COLO829 (cell line): Measurements from ENCODE around the gene CTPS1.

ENCODE experiments used
- DNase-seq: peaks from one replicate; pipeline ENCODE4 v3.0.0; 2012; ENCODE audit warnings: low spot score

CTPS1 gene

DNA sequence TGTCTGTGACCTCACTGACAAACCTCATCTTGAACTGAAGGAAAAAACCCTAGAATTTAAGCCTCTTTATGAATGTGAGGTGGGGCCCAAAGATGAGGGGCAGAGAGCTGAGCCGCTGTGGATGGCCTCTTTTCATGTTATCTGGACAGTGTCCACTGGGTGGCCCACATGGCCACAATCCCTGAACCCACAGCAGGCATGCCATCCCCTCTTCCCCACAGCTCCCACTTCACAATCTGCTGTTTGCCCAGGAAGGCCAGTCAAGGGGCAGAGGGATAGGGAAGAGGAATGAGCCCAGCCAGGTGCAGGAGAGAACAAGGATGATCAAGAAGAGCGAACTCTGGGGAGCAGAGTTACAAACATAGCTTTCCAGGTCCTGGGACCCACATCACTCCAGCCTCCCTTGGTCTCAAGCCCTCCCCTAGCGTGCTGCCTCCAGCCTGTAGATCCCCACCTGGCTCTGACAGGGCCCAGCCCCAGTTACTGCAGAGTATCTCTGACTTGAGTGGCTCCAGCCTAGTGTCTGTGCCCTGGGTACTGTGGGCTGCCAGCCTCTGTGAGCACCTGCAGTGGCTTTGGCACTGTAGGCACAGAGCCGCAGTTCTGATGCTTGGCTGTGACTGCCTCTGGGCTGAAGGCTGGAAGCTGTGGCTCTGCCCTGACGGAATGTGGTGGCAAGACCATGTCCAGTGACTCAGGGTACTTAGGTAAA lies 43.9 kb downstream of the CTPS1 start:
- no peak for DNase-seq

DNA sequence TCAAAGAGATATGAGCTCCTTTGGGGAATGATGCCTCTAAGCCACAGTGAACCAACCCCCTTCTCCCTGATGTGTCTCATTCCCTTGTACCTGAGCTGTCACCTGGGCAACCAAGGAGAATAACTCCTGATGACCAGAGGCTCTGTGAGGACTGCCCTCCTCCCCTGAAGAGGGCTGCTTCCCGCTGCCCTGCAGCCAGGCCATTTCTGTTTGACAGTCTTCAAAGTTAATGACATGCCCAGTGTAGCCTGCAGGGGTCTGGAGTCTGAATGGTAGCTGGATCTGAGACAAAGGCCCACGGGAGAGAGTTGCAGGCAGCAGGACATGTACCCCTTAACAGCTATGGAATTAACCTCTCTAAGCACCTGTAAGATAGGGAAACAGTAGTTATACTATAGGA lies 45.5 kb downstream of the CTPS1 start:
- no peak for DNase-seq

DNA sequence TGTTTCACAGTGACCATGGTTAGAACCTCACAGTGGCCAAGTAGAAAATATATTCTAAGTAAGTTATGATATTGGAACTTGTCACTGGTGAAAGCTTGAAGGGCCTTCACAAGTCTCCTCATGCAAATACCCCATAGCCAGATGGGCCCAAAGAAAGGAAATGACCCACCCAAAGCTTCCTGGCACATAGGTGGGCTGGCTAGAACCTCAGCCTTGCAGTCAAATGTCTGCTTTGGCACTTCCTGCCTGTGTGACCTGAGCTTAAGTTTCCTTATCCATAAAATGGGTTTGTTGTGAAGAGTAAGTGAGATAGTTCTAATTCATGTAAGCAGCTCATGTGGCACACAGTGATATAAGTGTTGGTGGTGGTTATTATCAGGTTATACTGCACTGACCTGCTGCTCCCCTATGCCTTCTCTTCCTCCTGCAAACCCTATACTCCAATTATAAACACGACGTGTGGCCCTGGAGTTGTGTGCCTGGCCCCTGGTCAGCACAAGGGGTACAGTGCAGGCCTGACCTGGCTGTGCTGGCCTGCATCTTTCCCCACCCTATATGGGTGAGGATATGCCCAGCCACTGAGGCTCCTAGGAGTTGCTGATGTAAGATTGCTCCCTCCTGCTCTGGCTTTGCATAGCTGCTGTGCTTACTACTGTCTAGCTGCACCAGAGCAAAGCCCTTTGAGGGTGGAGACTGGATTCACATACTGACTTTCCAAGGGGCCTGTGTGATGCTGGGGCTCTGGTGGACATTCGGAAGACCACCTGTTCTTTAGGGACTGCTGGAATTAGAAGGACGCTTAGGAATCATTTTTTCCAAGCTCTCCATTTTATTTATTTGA lies 46.7 kb downstream of the CTPS1 start:
- no peak for DNase-seq

DNA sequence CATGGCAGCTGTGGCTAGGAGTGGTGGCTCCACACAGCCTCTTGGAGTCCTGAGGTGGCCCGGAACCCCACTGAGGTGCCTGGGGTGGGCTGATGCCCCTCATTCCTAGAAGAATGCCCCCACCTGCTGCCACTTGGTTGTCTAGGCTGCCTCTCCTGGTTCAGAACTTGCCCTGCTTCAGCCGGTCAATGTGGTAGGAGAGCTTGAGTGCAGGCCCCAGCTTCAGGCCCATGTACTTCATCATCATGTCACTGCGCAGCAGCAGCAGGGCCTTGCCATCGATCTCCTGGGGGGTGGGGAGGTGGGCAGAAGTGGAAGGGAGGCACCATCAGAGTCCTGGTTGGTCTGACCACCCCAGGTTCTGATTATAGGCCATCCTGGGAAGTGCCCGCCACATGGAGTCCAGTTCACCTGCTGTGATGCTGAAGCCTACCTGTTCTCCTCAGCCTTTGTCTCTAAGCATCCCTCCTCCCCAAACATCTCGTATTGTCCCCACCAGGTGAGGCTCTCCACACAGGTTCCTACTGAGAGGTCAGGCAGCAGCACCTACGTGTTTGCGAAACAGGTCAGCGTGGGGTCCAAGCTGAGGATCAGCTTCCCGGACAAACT lies 48.6 kb downstream of the CTPS1 start:
- DNase-seq, result no peak

DNA sequence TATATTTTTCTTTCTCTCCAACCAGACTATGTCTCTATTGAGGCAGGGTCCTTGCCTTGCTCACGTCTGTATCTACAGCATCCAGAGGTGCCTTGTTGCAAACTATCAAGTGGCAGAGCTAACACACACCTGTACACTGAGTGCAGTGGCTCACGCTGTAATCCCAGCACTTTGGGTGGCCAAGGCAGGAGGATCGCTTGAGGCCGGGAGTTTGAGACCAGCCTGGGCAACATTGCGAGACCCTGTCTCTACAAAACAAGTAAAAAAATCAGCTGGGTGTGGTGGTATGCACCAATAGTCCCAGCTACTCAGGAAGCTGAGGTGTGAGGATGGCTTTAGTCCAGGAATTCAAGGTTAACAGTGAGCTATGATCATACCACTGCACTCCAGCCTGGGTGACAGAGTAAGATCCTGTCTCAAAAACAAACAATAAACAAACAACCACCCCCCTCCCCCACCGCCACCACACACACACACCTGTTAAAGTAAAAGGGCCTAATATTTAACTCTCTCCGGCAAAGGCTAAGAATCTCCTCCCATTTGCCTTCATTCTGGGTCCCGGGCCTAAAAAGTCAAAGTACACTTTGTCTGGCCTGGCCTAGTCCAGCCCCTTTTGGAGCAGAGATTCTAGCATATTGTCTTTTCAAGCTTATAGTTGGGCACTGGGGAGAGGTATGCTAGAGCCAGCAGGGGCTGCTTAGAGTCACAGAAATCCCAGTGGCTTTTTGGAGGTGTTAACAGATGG lies 51.5 kb downstream of the CTPS1 start:
- DNase-seq, result no peak

DNA sequence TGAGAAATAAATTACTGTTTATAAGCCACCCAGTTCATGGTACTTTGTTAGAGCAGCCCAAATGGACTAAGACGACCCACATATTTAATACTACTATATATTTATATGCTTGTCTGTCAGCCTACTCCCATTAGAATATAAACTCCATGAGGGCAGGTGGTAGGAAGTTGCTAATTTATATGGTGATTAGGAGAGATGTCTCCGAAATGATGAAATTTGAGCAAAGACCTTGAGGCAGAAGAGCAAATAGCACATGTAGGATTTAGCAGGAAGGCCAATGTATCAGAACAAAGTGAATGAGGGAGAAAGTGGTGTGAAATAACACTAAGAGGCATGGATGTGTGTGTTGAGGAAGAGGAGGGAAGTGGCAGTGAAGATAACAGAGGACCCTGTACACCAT lies 52.7 kb downstream of the CTPS1 start:
- no peak for DNase-seq

DNA sequence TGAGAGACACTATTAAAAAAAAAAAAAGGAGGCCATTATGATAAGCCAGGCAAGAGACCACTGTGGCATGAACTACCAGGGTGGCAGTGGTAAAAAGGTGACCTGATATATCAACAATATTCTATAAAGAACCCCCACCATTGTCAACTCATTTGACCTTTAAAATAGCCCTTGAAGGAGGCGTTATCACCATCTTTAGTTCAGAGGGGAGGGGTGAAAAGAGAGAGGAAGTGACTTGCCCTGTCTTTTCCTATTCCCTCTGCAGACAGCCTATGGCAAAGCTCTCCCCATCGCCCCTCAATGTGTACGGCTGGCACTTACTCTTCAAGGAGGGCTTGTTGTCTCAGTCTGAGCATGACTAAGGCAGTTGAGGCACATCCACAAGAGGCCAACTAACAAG lies 53.8 kb downstream of the CTPS1 start:
- no peak for DNase-seq

DNA sequence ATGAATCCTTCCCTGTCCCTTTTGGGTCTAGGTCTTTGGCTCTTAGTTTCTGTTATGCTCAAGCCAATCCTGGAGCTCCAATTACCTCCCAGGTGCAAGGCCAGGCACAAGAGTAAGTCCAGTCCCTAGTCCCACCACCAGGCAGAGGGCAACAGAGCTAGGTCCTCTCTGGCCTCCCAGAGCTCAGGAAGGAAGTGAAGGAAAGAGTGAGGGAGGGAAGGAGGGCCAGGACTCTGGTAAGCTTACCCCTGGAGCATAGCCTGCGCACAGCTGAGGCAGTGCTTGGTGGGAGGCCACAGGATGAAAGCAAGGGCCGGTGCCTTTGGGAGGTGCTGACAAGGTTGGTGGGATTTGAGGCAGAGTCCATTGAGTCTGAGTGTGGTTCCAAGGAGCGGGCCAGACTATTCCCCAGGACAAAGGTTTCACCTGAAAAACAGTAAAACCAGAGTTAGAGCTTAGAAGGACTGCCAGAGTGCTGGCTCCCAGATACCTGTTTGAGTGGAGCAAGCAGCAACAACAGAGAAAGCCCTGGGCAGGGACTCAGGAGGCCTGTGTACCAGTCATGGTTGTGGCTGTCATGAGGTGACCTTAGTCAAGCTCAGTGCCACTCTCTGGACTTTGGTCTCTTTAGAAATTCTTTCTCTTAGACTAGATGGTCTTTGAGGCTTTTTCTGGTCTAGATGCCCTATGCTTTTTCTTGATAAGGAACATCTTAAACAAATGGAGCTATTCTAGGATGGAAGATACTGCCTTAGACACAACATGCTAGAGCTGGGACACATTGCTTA lies 57.8 kb downstream of the CTPS1 start:
- DNase-seq, result no peak

DNA sequence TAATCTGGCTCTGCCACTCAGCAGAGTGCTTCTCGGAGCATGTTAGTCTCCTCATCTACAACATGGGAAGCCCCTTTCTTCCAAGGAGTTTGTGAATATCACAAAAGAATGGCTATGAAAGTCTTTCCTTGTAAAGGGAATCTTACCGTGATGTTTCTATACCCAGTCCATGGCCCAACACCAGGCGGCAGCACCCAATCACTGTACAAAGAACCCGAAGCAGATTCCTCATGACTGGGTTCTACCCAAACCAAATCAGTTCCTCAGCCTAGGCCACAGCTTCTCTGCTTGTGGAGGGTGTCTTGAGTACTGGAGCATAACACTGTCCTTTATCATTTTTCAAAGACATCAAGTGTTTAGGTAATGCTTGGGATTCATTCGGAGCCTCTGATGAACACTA lies 58.6 kb downstream of the CTPS1 start:
- DNase-seq, result no peak

DNA sequence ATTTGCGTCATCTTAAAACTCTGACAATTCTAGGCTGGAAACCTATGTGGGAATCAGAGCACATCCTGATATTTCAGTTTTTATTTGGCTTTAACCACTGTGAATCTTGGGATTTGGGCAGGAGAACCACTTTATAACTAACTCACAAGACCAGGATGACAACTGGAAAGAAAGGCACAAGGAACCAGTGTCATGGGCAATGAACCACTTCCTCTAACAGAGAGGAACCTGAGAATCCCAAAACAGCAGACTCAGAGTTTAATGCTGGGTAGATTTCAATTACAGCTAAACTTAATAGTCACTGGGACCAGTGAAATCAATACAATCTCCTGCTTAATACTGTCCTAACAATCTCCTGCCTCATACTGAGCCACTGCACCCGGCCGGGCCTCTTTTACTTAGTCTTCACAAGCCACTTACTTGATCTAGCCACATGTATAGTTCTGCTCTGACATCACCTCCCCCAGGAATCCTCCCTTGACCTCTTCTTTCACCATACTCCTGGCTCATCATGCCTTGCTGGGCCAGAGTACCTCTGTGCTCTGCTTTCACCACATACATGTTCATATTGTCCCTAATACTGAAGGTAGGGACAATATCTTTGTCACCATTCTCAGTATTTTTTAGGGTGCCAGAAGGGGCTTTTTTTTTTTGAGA lies 62.2 kb downstream of the CTPS1 start:
- DNase-seq, result no peak

DNA sequence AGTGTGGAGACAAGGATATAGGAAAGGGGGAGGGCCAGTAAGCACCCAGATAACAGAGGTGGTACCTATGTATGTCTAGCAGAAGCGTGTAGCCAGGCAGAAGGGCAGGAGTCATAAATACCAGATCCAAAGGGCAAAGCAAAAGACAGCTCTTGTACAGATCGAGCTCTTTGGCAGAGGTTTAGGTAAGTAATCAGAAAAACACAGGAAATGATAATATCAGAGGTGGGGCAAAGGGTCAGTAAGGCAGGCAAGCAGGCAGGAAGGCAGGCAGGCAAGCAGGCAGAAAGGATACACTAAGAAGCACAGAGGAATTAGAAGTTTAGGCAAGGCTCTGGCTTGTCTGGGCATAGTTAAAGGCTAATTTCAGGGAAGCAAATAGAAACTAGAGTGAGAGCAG lies 64.7 kb downstream of the CTPS1 start:
- DNase-seq, result no peak

DNA sequence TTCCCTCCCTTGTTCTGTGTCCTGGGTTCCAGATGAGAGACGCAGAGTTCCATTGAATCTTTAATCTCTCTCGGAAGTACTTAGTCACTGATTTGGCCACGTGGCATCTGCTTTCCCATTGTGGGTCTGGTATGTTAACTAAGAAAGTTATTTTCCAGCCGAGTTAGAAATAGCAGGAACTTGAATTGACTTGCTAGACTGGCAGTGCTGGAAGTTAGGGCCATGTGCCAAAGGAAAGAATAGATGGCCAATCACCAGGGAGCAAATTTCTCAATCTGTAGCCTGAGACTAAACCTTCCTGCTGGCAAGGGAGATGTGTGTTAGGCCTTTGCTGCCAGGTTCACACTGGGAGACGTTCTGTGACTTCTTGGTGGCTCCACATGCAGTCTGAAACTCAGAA lies 66.2 kb downstream of the CTPS1 start:
- DNase-seq, result no peak

DNA sequence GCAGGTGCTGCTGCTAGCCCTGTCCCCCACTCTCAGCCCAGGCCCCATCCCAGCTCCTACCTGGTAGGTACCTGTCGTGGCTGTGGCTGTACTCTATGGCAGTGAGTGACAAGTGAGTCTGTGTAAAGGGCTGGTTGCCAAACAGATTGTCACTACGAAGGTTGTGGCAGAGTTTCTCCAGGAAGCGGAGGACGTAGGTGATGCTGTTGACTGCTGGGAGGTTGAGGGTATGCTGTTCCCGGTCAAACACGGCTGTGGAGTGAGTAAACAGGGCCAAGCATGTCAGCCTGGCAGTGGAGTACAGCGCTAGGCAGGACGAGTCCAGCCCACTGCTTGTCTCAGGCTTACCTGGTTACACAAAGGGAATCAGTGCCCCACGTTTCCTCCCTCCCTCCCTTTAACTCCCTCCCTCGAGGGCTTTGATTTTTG lies 66.9 kb downstream of the CTPS1 start:
- DNase-seq, result no peak

DNA sequence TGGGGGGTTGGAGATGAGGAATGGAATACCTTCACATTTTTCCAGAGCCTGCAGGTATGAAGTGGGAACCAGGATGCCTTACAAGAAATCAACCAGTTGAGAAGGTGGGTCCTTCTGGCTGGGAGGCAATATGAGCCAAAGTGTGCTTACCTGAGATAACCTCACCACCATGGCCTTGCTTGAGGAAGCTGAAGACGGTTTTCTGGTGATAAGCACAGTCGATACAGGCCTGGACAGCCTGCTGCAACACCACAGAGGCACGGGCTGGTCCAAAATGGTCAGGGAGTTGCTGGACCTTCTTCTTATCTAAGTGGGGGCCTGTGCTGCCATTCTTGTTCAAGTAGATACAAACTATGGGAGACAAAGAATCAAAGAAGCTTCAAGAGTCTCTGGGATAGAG lies 69.0 kb downstream of the CTPS1 start:
- DNase-seq, result no peak

DNA sequence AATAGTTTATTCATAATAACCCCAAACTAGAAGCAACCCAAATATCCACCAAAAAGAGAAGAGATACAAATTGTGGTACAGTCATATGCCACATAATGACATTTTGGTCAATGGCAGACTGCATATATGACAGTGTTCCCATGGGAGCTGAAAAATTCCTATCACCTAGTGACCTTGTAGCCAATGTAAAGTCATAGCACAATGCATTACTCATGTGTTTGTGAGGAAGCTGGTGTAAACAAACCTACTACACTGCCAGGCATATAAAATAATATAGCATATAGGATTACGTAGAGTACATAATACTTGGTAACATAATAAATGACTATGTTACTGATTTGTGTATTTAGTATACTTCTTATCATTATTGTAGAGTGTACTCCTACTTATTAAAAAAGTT lies 71.5 kb downstream of the CTPS1 start:
- DNase-seq, result no peak

DNA sequence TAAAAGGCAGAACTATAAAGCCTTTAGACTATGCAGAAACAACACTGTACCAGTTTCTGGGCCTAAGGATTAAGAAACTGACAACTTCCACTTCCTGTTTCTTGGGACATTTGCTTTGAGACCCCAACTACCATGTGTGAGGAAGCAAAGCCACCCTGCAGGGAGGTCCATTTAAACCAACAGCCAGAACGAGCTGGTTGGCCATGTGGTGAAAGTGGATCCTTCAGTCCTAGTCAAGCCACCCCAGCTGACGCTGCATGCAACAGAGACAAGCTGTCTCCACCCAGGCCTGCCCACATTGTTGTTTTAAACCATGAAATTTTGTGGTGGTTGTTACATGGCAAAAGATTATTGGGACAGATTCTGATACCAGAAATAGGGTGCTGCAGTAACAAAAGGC lies 73.8 kb downstream of the CTPS1 start:
- DNase-seq, result no peak

DNA sequence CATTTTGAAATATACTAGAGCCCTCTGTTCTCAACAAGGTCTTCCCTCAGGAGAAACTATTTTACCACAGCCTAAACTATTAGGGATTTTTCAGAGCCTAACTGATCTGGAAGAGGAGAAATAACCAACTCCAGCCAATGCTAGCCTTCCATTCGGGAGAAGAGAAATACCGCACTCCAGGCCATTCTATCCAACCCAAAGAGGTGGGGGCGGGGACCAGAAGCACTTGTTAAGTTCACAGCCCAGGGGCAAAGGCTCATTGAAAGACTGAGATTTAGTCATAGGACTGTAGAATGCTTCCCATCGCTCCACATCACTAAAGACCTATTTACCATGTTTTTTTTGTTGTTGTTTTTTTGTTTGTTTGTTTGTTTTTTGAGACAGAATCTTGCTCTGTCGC lies 77.4 kb downstream of the CTPS1 start:
- no peak for DNase-seq
